Panc1 (cell line): ENCODE data around the gene VPS33B.

Experiments
- CTCF ChIP-seq: fragments of 450-650 bp; IDR thresholded peaks from 2 replicates; pipeline ENCODE4 v1.5.1; 2017; ENCODE audit warnings: mild to moderate bottlenecking
- POLR2AphosphoS5 ChIP-seq: IDR thresholded peaks from 2 replicates; pipeline ENCODE4 v1.6.1; 2012; ENCODE audit warnings: mild to moderate bottlenecking, low read depth, low read length, moderate library complexity
- REST ChIP-seq, 2 experiments: IDR thresholded peaks; 2 replicates each; pipeline ENCODE4 v1.6.1; 2011 to 2012; ENCODE audit warnings: low read depth in 2 of 2, control low read depth in 1 of 2, low read length in 1 of 2, mild to moderate bottlenecking in 1 of 2, moderate library complexity in 1 of 2; ENCODE audit not compliant: insufficient read depth in 1 of 2
- SIN3A ChIP-seq: IDR thresholded peaks from 2 replicates; pipeline ENCODE4 v1.6.1; 2012; ENCODE audit warnings: low read depth, mild to moderate bottlenecking, low read length, moderate library complexity, borderline replicate concordance; ENCODE audit not compliant: insufficient read depth
- TCF7L2 ChIP-seq: IDR thresholded peaks from 2 replicates; pipeline ENCODE4 v1.6.1; 2011; ENCODE audit warnings: mild to moderate bottlenecking, low read depth, low read length, inconsistent platforms

- TF ChIP-seq POLR2AphosphoS5 (no peak), CTCF (no peak), REST (IDR thresholded peaks at IDR 0.05; ENCODE audit: insufficient read depth in 1 of 2, low read depth in 2 of 2, low read length in 1 of 2) (no peak), SIN3A (no peak), TCF7L2 (no peak)
These were observed 66.6 kb downstream of the VPS33B start for GRCh38 chr15:90955624-90956273.
